Kasumi-1 (cell line): ENCODE measurements around the gene KRT80.

ENCODE experiments used
- DNase-seq, 2 experiments: peaks; one replicate each; lab custom pipeline; 2025; lab: John Stamatoyannopoulos, UW

KRT80 gene

DNA sequence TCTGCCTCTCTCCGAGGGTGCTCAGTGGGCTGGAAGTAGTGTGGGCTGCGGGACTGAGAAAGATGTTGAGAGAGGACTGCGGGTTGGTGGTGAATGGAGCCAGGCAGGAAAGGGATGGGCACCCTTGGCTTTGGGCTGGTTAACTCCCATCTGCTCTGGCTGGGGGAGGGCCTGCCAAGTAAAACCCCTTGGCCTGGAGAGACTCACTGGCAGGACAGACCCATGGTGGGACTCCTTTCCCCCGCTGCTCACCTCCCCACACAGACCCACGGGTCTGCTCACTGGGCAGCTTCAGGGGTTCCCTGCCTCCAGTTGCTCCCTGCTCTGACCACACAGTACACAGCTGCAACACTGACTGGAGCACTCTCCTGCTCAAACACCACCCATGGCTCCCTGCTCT lies 54.1 kb downstream of the KRT80 start:
- DNase-seq, result no peak

DNA sequence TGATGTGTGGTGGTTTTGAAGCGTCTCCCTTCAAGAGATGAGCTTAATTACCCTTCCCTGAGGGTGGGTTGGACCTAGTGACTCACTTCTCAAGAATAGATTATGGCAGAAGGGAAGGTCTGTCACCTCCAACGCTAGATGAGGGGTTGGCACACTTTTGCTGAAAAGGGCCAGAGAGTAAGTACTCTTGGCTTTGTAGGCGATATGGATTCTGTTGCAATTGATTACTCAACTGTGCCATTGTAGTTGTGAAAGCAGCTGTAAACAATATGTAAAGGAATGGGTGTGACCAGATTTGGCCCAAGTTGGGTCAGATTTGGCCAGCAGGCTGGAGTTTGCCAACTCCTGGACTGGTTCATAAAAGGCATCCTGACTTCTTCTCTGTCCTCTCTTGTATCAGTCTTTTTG lies 59.1 kb downstream of the KRT80 start:
- no peak for DNase-seq

DNA sequence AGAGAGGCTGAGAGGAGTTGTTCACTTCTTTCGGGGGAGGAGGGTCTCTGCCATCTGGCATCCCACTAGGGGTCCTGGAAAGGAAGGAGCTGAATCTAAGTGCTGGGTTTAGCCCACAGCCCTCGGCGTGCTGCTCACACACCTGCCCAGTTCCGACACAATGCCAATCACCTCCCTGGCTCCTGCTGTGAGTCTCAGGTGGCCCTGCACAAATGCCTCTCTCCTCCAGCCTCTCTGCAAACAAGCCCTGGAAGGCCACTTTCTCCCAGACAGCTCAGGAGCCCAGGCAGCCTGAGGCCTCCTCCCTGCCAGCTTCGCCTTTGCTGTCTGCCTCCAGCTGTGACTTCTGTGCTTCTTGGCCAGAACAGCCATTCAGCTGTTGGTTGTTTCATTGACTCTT lies 61.1 kb downstream of the KRT80 start:
- no peak for DNase-seq

DNA sequence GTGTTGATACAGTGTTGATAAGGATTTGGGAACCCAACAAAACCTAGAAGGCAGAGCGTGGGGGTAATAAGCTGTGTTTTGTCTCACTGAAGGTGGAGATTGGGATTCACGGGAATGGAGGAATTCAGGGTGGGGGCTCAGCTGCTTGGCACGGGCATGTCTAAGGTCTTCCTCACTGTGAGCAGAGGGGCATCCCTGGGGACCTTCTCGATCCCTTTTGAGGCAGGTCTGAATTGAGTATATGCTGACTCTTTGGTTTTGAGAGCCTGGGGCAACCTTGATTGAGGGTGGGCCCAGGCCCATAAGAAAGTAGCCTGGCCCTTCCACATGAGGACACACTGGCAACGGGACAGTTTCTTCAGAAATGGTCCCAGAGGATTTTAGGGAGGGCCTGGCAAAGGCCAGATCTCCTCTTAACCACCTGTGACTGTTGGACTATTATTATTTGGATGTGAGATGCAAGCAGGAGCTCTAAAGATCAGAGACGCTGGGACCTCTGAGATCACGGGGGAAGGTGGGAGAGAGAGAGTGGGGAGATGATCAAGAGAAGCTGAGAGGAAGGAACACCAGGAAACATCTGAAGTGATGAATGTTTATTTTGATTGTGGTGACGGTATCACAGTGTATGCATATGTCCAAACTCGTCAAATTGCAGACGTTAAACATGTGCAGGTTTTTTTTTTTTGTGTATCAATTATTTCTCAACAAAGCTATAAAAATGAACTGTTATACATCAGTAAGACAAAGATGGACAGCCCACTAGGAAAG lies 63.9 kb downstream of the KRT80 start:
- no peak for DNase-seq

DNA sequence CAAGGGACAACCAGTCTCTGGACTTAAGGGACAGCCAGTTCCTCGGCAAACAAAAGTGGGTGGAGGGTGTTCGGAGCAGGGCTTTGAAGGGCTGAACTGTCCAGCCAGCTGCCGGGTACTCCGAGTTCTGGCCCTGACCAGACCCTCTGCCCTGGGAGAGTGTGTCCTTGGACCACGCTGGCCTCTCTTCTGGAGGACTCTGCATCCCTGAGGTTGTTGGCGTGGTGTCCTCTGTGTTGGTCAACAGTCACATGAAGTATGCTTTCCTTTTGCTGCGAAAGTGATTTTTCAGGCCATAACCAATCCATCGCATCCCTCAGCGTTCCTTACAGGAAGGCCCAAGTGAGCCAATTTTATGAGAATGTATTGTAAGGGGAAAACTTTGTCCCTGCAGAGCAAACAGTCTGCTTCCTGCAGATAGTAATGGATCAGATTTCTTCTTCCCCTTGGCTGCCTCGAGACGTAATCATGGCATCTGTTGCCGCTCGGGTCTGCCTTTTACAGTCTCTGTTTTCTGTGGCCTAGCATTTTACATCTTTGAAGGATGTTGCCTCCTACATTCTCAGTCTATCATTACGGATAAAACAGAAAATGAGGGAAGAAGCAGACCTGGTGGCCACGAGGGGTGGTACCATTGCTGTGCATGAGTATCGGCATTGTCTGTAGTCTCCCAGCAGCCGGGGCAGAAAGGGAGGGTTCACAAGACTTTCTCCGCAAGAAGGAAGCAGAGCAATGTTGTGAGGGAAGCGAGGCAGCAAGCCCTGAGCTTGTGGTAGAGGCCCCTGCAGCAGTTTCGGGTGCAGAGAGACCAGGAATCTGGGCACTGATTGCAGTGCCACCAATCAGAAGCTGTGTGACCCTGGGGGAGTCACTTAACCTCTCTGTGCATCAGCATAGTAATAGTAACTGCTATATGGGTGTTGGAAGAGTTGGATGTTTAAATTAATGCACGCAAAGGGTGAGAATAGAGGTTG lies 64.9 kb downstream of the KRT80 start:
- no peak for DNase-seq

DNA sequence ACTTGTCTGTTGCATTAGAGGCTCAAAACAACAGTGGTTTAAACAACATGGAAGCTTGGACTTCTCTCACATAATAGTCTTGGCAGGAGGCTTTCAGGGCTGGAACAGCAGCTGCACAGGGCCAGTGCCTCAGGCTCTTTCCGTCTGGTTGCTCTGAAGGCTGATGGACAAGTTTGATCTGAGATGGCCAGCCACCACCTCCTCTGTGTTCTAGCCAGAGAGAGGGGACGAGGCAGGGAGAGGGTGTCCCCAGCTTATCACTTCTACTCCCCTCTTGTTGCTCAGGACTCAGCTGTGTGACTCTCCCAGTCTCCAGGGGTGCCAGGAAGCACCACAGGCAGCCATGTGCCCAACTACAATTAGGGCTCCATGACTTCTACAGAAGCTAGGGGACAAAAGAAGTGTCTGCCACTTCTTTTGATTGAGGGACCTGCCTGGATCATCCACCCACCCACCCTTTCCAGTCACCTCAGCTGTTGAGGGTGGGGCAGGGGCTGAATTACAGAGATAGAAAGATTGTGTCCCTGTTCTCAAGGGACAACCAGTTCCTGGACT lies 65.7 kb downstream of the KRT80 start:
- DNase-seq, result no peak

DNA sequence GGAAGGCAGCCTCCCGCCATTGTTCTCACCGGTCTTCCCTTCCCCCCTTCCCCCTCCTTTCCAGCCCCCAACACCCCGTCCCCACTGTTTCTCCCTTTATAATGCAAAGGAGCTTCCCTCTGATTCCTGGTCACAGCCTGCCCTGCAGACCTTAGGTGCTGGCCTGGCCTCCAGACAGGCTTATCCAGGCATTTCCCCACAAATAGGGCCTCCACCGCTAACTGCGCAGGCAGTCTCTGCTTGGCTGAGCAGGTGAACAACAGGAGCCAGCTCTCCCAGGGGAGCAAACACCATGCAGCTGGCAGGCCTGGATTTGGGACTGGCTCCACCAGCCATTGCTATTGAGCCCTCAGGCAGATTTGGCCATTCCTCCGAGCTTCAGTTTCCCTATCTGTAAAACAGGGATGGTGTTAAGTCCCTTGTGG lies 66.3 kb downstream of the KRT80 start:
- no peak for DNase-seq

DNA sequence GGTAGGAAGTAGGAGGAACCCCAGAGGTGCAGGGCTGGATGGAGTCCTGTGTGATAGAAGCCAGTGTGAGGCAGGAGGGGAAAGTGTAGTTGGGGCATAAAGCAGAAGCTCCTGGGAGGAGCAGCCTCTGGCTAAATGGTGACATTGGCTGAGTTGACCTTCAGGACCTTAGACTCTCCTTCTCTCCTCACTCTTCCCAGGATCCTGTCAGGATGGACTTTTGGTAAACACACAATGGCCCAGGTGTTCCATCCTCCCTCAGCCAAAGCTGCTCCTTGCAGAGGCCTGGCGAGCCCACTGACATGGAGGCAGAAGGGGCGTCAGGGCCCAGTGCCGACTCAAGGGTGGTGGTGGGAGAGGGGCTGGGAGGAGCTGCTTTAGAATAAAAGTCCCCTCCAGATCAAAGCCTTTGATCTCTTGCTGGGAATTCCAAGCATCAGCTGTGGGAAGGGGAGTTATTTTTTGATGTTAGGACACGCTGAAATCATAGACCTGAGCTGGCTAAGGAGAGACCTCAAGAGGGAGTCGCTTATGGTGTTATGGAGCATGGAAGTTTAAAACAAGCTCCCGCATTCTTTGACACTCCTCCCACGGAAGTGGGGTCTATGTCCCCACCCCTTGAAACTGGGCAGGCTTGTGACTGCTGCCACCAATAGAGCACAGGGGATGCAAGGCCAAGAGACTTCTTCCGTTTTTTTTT lies 68.2 kb downstream of the KRT80 start:
- DNase-seq, result no peak

DNA sequence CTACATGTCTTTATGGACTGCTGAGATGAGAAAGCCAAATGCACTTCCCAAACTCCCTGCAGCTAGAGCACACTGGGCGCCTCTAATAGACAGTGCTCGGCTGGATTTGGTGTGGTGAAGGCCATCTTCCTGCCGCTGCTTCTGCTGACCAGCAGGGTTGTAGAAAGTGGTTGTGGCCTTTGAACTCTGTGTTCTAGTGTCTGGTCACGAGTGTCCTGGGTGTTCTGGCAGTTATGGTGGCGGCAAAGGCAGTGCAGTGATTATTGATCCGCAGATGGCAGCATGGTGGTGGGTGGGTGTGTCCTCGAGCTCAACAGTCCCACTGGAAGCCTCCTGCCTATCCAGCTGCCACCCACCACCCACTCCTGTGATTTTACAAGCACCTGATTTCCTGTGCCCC lies 68.9 kb downstream of the KRT80 start:
- no peak for DNase-seq

DNA sequence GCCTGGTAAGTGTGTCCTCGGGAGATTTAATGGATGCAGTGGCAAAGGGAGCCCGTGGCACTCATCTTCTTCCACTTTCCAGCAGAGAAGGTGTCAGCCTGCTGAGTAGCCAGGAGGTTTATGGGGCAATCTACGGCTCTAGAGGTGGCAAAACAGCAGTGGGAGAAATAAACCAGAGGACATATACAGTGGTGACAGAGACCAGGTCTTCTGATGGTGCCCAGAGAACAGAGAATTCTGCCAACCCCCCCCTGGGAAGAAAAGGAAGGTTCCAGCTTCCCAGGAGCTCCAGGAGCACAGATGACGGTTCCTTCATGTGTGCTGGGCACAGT lies 69.3 kb downstream of the KRT80 start:
- DNase-seq, result no peak

DNA sequence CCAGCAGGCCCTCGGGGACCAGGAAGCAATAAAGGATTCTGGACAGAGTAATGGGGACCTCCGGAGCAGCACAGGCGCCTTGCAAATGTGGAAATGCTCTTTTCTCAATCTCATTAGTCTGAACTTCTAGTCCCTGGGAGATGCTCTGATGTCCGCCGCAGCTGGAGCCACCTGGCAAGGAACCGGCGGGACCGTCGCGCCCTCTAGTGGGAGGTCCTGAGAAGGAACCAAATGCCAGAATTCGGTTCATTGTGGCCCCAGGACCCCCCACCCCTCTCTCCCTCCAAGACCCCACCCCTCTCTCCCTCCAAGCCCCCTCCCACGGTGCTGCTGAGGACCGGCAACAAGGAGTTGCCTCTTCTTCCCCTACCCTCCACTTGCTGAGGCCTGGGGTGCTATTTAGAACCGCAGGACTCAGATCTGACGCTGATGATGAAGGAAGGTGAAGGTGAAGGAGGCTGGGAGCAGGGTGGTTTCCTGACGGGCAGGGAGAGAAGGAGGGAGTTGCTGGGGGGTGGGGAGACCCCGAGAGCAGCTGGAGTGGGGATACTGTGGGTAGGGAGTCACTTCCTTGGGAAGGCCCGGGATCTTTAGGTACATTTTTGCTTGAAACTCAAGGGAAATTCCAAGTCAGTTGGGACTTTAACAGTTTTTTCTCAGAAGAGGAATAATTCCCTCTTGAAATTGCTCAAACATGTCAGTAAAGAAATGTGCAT lies 69.8 kb downstream of the KRT80 start:
- DNase-seq, result peak; percentile 47 to 63

DNA sequence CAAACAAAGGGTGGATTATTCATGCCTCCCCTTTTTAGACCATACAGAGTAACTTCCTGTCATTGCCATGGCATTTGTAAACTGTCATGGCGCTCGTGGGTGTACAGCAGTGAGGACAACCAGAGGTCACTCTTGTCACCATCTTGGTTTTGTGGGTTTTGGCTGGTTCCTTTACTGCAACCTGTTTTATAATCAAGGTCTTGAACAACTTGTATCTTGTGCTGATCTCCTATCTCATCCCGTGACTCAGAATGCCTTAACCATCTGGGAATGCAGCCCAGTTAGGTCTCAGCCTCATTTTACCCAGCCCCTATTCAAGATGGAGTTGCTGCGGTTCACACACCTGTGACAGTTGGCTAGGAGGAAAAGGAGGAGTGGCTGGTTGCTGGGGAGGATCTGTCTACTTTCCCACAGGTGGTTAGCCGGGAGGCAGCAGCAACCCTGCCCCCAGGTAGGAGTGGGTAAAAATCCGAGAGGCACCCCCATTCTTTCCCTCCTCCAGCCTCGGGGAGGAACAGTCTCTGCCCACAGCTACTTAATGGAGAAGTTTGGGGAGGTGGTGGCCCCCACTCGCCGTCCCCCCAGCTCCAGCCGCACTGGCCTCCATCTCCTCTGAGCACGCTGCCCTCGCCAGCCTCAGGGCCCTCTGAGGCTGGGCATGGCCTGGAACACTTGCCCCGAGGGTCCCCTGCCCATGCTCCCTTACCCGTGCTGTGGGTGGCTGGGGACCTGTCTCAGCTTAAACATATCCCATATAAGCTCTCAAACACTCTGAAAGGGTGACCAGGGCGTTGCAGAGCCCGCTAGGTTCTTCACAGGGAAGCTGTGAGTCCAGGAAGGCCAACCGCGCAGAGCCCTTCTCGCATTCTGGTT lies 70.6 kb downstream of the KRT80 start:
- no peak for DNase-seq

DNA sequence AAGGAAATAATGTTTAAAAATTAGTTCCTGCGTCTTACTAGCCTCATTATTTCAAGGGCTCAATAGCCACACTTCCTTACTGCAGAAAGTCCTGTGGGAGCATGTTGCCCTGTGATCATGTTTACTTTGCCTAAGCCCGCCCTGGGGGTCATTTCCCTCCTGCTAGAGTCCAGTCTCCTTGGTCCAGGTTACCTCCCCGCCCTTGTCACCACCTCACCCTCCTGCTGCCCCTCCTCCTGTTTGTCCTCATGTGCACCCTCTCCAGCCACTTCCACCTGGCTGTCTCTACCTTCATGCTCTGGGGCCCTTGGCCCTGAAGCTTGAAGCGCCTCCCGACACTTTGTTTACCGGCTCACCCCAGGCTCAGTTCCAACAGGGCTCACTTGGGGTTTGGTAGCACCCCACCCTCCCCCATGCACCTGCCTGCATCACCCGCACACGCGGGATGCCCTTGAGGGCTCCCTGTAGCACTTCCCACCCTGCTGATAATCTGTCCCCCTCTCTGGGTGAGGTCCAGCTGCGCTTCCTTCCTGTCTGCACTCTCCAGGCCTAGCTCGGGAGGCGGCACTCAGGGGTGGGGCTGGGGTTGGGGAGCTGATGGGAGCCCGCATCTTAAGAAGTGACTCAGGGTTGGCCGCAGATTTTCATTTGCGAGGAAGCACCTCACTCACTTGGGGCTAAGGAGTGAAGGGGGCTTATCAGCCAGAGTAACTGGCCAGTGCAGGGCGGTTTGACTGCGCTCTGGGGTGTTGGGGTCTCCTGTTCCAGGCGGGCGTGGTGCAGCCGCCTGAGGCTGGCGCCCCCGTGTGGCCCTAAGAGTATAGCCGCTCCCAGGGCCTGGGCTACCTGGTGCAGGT lies 72.2 kb downstream of the KRT80 start:
- peak; percentile 22 to 48 for DNase-seq
